ENCODE results near the gene CBR1.

GRCh38 chr21:36070999-36071398 is 1.2 kb downstream of the CBR1 start:
- TF ChIP-seq POLR2A (IDR thresholded peaks at IDR 0.05; ENCODE audit: low read length) (no peak), GATA1 (IDR thresholded peaks at IDR 0.05; ENCODE audit: low read depth, low read length) (no peak)
